GM21717 (cell line): Measurements from ENCODE around the gene SPANXN4.

Experiments used
- ATAC-seq: cut with Tn5 transposase; IDR thresholded peaks from one replicate; pipeline ENCODE4 v1.9.1; 2021; ENCODE audit warnings: mild to moderate bottlenecking, moderate library complexity; ENCODE audit not compliant: unreplicated experiment

The SPANXN4 gene

GRCh38 chrX:143025628-143026027 is at the start of gene SPANXN4:
Gene SPANXN4 (plus strand): TSS chrX:143025928. CDS start chrX:143026015, 87 bp downstream.
- ATAC-seq, result no peak

GRCh38 chrX:142977128-142977914 is 48.4 kb upstream of the SPANXN4 start:
- ATAC-seq, result peak; percentile 96

GRCh38 chrX:142978130-142978684 is 47.5 kb upstream of the SPANXN4 start:
- ATAC-seq, result peak; percentile 39

GRCh38 chrX:142982679-142983078 is 43.0 kb upstream of the SPANXN4 start:
- ATAC-seq, result no peak

GRCh38 chrX:142994988-142995387 is 30.7 kb upstream of the SPANXN4 start:
- no peak for ATAC-seq

- peak; percentile 54 for ATAC-seq
Measured at GRCh38 chrX:142998447-142999198, 27.1 kb upstream of the SPANXN4 start.

GRCh38 chrX:142999199-142999701 is 26.5 kb upstream of the SPANXN4 start:
- ATAC-seq, result peak; percentile 44

GRCh38 chrX:143002206-143002605 is 23.5 kb upstream of the SPANXN4 start:
- ATAC-seq, result no peak

- no peak for ATAC-seq
Measured at GRCh38 chrX:143017272-143017671, 8.5 kb upstream of the SPANXN4 start.

- ATAC-seq, result no peak
Measured at GRCh38 chrX:143027275-143027674, 1.5 kb downstream of the SPANXN4 start.

- no peak for ATAC-seq
Measured at GRCh38 chrX:143047511-143047910, 21.8 kb downstream of the SPANXN4 start.

GRCh38 chrX:143058120-143058519 is 32.4 kb downstream of the SPANXN4 start:
- no peak for ATAC-seq

- ATAC-seq, result peak; percentile 88
Measured at GRCh38 chrX:143081231-143081630, 55.5 kb downstream of the SPANXN4 start.

- ATAC-seq, result no peak
Measured at GRCh38 chrX:143082537-143082936, 56.8 kb downstream of the SPANXN4 start.
